ENCODE measurements around the gene TEX38.

DNA sequence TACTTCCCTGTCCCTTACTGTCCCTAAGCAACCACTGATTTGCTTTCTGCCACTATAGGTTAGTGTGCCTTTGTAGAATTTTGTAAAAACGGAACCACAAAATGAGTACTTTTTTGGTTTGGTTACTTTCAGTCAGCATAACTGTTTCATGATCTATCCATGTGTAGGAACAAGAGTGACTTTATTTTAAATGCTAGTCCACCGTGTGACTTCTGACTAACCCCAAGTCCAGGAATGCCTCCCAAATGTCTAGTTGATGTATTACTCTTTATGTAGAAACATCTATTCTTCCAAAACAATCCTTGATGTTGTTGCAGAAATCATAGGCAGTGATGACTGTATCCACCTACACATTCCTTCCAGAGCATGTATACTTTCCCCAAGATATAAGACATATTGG lies 24.8 kb upstream of the TEX38 start:
- TF ChIP-seq, protein P1, sequence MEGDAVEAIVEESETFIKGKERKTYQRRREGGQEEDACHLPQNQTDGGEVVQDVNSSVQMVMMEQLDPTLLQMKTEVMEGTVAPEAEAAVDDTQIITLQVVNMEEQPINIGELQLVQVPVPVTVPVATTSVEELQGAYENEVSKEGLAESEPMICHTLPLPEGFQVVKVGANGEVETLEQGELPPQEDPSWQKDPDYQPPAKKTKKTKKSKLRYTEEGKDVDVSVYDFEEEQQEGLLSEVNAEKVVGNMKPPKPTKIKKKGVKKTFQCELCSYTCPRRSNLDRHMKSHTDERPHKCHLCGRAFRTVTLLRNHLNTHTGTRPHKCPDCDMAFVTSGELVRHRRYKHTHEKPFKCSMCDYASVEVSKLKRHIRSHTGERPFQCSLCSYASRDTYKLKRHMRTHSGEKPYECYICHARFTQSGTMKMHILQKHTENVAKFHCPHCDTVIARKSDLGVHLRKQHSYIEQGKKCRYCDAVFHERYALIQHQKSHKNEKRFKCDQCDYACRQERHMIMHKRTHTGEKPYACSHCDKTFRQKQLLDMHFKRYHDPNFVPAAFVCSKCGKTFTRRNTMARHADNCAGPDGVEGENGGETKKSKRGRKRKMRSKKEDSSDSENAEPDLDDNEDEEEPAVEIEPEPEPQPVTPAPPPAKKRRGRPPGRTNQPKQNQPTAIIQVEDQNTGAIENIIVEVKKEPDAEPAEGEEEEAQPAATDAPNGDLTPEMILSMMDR (IDR thresholded peaks at IDR 0.05): no peak
- no peak for TF ChIP-seq EP300 (IDR thresholded peaks at IDR 0.05; ENCODE audit: low read depth)
